ENCODE data around the gene TUT7. TPM values are rescaled to one million over a fixed set of nuclear protein-coding genes. Genes with fewer than 3 reads are reported as not detected.
A peak's percentile ranks its signal among the peaks of the same experiment; 100 is the strongest.

The TUT7 gene
- total RNA-seq, 1 donor from 2014 or later = 31.0 TPM

DNA sequence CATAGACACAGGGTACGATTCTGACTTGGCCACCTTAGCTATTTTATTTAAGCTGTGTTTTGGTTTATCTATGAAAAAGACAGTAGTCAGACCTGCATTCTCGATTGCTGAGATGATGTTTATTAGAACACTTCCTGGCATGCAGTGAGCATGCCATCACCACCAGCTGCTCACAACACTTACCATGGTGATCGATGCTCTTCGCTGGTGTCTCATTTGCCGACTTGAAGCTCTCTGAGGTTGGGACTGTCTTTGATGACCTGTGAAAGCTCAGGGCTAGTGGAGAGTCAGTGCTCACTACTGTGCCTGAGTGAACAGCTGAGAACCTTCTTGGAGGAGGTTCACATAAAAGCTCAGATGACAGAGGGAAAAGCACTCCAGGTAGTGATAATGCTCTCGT lies 90.3 kb downstream of the TUT7 start:
- DNase-seq (ENCODE audit: low spot score in 2 of 2) (no peak), FAIRE-seq (no peak)

DNA sequence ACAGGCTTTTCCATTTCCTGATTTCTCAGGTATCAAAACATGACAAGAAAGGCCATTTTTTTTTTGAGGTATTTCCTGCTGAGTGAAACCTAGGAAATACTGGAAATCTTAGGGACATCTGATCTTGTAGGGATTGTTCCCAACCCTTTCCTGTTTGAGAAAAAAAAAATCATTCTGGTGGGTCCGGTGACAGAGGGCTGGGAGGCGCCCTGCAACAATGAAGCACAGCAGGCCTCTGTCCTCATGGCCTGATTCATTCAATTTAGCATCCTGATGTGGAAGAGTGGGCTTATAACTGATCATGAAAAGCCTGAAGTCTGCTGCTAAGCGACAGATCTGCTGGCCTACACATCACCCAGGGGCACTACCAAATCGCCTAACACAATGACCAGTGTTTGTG lies 91.7 kb downstream of the TUT7 start:
- no peak for FAIRE-seq

DNA sequence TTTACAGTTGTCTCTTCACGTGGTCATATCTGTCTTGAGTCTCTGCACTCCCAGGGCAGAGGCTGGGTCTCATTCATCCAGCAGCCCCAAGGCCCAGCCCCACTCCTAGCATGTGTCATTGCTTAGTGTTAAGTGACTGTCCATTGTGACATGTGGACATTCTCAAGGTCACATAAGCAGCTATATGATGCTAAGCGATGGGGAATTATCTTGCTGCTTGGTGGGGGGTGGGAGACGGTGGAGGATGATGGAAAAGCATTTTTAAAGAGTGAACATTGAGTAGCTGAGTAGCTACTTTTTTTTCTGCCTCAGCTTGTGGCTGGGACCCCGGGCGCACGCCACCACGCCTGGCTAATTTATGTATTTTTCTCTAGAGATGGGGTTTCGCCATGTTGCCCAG lies 94.7 kb downstream of the TUT7 start, which contains the start of gene C9orf153:
Gene C9orf153 (minus strand): TSS at position 101 of the 400 bp plus-strand sequence. CDS start 30,054 bp downstream, outside the sequence.
- FAIRE-seq = no peak

More for the DNA sequence above, 91.7 kb downstream of the TUT7 start:
- no peak for DNase-seq (ENCODE audit: low spot score in 2 of 2)

DNA sequence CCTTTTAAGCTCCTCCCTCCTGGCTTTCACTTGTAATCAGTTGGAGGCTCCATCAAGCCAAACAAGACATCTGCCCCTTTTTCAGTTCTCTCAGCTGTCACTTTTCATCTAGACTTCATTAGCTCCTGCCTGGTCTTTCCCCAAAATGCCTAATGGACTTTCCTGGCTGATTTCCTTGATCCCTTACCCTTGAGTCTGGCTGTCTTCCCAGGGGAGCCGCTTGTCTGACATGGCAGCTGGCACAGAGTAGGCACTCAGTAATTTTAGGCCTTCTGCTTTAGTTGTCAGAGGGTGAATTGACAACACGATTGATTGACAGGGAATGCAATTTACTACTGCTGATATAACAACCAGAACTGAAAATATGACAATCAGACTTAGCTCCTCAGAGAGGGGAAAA lies 96.8 kb downstream of the TUT7 start:
- no peak for DNase-seq (ENCODE audit: low spot score in 2 of 2)

More for the DNA sequence above, 94.7 kb downstream of the TUT7 start, which contains the start of gene C9orf153:
- no peak for DNase-seq (ENCODE audit: low spot score in 2 of 2)

DNA sequence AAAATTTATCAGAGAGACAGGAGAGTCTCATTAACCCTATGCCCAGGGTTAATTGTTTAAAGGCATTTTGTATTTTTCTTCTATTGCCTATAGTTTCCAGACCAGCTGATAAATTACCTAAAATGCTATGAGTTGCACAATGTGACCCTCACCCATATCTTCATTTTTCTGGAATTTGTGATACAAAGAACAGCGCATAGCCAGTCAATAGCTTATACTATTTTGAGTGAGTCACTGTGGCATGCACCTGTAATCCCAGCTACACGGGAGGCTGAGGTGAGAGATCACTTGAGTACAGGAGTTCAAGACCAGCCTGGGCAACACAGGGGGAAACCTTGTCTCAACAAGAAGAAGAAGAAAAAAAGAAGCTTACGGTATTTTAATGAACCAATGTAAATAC lies 97.6 kb downstream of the TUT7 start:
- no peak for FAIRE-seq
- DNase-seq (ENCODE audit: low spot score in 2 of 2) = no peak

More for the DNA sequence above, 96.8 kb downstream of the TUT7 start:
- no peak for FAIRE-seq

DNA sequence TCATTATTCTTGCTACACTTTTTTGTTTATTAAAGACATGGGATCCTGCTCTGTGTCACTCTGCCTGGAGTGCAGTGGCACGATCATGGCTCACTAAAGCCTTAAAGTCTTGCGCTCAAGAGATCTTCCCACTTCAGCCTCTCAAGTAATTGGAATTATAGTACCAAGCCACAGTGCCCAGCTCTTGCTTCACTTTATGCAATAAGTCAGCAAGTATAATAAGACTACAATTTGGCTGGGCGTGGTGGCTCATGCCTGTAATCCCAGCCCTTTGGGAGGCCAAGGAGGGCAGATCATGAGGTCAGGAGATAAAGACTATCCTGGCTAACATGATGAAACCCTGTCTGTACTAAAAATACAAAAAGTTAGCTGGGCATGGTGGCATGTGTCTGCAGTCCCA lies 100.6 kb downstream of the TUT7 start:
- FAIRE-seq (no peak), DNase-seq (ENCODE audit: low spot score in 2 of 2) (no peak)

DNA sequence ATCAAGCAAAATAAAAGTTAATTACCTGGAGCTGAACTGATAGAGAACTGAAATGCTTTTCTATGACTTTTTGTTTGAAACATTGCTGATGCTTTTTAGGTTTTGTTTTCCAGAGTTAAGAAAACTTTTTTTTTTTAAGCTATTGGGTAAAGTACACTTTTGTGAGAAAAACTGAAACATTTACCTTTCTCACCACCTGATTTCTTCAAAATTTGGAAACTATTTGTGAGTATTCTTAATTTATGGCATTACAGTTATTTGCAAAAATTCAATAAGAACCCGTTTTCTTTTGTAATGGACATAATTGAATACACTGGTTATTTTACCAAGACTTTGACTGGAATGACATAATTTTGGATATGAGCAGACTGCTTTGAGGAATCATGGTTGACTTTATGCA lies 101.3 kb downstream of the TUT7 start:
- no peak for DNase-seq (ENCODE audit: low spot score in 2 of 2)
- FAIRE-seq = no peak

DNA sequence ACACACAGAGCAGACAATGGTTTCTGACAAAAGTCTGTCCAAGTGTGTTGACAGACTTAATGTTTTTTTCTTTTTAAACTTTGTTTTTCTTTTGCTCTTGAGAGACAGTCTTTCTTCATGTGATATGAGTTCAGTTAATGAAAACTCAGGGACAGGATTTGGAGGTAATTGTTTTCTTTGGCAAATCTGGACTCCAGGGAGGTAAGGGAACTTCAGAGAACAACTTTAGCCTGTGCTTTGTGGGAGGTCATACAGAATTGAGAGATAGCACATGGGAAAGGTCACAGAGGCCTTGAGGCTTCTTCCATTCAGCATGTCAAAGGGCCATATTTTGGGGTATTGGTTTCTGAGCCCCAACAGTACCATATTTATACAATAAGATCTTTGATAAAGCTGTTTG lies 104.1 kb downstream of the TUT7 start:
- no peak for FAIRE-seq

DNA sequence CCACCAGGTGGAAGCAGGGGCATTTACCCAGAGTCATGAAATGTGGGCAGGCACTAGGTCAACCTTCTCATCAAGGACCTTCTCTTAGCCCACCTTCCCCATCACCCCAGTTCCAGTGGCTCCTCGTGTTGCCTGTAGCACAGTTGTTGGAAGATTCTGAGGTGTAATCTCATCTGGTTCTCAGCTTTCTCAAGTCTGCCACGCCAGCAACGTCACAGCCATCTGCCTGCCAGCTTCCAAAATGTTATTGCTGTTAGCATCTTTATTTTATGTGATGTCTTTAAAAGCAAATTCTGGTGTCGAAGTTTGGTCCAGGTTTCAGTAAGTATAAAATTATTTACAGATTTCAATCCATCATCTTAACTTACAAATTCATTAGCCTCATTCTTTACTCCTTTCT lies 105.5 kb downstream of the TUT7 start:
- no peak for DNase-seq (ENCODE audit: low spot score in 2 of 2)
- no peak for FAIRE-seq

More for the DNA sequence above, 104.1 kb downstream of the TUT7 start:
- DNase-seq (ENCODE audit: low spot score in 2 of 2) = no peak

DNA sequence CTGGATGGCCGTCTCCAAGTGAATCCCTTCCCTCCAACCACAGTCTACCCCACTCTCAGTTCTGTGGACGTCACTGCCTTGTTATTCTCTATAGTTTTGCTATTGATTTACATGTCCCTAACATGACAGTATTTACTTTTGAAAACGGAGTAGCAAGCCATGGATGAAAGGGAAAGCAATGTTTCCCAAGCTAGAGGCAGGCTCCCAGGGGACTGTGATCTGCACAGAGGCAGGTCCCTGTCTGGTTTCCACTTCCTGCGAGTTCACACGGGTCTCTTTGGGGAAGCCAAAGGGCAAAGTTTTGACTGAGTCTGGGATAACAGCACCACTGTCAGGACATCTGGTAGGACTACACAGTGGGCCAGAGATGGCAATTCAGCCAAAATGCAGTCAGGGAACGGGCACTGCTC lies 107.5 kb downstream of the TUT7 start:
- DNase-seq (ENCODE audit: low spot score in 2 of 2) = no peak
- FAIRE-seq = no peak

DNA sequence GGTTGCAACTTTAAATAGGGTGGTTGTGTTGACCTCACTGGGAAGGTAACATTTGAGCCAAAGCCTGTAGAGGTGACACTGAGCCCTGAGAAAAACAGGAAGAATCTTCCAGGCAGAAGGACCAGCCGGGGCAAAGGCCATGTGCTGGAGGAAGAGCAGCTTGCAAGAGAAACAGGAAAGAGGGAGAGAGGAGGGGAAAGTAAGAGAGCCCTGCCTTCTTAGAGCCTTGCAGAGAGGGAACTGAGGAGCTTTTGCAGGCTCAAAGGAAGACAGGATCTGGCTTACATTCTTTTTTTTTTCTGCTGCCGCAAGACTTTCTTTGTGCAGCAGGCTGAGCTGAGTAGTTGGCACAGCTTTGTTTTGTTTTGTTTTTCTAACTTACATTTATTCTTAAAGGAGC lies 112.1 kb downstream of the TUT7 start:
- DNase-seq (ENCODE audit: low spot score in 2 of 2) = no peak
- no peak for FAIRE-seq

DNA sequence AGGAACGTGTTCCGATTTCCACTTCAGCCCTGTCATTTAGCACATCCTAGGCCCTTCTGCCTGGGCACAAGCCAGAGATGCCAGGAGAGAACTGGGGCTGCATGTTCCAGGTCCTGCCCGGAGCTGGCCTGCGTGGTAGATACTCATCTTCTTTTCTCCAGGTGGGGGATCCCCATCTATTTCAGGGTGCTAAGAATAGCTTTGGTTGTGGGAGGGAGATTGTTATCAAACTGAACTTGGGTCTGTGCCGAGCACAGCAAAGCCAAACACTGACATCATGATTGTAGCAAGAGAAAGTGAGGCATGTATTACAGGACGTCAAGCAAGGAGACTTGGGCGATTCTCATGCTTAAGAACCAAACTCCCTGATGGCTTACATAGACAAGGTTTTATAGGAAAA lies 113.0 kb downstream of the TUT7 start:
- DNase-seq (ENCODE audit: low spot score in 2 of 2) = no peak

DNA sequence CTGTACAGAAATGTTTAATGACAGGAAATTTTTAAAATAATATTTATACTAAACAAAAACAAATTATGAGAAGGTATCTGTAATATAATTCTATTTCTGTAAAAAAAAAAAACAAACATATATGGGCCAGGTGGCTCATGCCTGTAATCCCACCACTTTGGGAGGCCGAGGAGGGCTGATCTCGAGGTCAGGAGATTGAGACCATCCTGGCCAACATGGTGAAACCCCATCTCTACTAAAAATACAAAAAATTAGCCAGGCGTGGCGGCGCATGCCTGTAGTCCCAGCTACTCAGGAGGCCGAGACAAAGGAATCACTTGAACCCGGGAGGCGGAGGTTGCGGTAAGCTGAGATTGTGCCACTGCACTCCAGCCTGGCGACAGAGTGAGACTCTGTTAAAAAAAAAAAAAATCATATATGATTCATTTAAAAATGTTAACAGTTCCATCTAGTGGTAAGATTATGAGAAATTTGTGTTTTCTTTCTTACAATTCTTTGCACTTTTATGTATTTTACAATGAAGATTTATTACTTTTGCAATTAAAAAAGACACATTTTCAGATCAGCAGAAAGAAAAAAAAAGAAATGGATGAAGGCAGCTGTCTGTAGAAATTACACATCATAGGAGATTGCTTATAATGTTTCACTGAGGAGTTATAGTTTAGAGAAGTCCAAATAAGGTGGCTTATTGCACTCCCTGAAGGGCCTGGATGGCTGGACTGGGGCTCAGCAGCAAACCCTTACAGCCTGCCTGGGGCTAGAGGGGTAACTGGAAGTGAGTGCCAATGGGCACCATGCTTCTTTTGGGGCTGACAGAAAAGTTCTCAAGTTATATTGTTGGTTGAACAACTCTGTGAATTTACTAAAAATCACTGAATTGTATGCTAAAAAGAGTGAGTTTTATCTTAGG lies 115.1 kb downstream of the TUT7 start:
- FAIRE-seq = peak; percentile 57
- no peak for DNase-seq (ENCODE audit: low spot score in 2 of 2)

More for the DNA sequence above, 113.0 kb downstream of the TUT7 start:
- no peak for FAIRE-seq

Small RNAs within 50 kb of the gene (small RNA-seq; reads per million reads assigned to genes)
- not detected for gene RN7SKP264

Other genes starting within 250 kb of the TUT7 start
- gene C9orf153, start 94.8 kb downstream of the TUT7 start, total RNA-seq = not detected
- gene ISCA1, start 71.9 kb downstream of the TUT7 start, total RNA-seq = 92.5 TPM

Data from frontal cortex (tissue), 4 donors.